AG04450 (cell line): ENCODE measurements around the gene MED7. TPM values are rescaled to one million over a fixed set of nuclear protein-coding genes. Genes with fewer than 3 reads are reported as not detected.

ENCODE experiments used
- CTCF ChIA-PET: fragments of 300-600, 350-600 bp; formaldehyde crosslinking; extraction: SDS; loops from one replicate; lab custom pipeline; 2022; ENCODE audit warnings: antibody characterized with exemption, inconsistent platforms; lab: Charles Lee
- POLR2A ChIA-PET: fragments of 350-600 bp; formaldehyde crosslinking; extraction: SDS; loops from one replicate; lab custom pipeline; 2021; ENCODE audit warnings: antibody characterized with exemption, inconsistent platforms; lab: Yijun Ruan, JAX
- DNase-seq: peaks from one replicate; pipeline ENCODE4 v3.0.0-alpha.2; 2011; ENCODE audit warnings: low read depth, low spot score
- H3K27ac ChIP-seq: one replicate; pipeline ENCODE4 v1.5.1; 2012; ENCODE audit warnings: low read depth, low read length, control low read depth
- H3K27me3 ChIP-seq: one replicate; pipeline ENCODE4 v1.6.0; 2012; ENCODE audit warnings: low read length; ENCODE audit not compliant: control insufficient read depth, insufficient read depth
- H3K4me3 ChIP-seq: 2 replicates; pipeline ENCODE4 v1.5.1; 2011; ENCODE audit warnings: mild to moderate bottlenecking, low read depth, low read length, control low read depth
- H3K9me3 ChIP-seq: 2 replicates; pipeline ENCODE4 v1.5.1; 2012; ENCODE audit warnings: low read length; ENCODE audit not compliant: control insufficient read depth, insufficient read depth
- polyA plus RNA-seq: library from polyadenylated mRNA; depleted of rRNA; stranded (reverse); fragments of >200 nt; gene quantifications from 2 replicates; pipeline ENCODE4 v1.2.3, GENCODE V29; 2011; rRNA removed
- TF ChIP-seq, protein P1 (sequence below): IDR thresholded peaks from 2 replicates; pipeline ENCODE4 v1.5.1; 2011; ENCODE audit warnings: low read depth, low read length, control low read depth, inconsistent platforms

MED7 gene
- polyA plus RNA-seq, 1 experiment, result 16.4 TPM

DNA sequence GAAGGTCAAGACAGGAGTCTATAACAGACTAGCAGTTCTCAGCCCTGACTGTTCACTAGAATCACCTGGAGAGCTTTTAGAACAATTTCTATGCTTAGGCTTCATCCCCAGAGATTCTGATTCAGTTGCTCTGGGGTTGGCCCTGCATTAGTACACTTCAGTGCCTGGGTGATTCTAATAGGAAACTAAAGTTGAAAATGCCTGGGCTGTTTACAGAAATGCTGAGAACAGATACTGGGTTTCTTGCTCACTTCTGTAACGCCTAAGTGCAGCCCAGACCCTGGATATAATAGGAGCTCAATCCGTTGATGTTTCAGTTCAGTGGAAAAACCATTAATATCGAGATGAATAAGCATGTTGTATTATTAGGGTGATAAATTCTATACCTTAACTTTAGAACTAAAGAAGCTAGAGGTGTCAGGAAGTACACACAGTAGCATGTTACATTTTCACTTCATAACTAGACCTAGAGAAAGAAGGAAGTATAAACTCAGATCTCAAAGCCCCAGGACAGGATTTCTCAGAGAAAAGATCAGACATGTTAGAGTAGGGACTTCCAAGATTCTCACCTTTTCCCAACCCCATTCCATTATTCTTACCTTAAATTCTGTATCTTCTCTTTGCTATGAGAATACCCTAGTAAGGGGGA, 54.2 kb downstream of the MED7 start:
- H3K9me3 ChIP-seq, result no peaks in the 10 kb centered on the region
- ChIA-PET CTCF (no interaction called here), POLR2A (no interaction called here)
- H3K27ac ChIP-seq, result no peak overlapping the region
- TF ChIP-seq, protein P1, sequence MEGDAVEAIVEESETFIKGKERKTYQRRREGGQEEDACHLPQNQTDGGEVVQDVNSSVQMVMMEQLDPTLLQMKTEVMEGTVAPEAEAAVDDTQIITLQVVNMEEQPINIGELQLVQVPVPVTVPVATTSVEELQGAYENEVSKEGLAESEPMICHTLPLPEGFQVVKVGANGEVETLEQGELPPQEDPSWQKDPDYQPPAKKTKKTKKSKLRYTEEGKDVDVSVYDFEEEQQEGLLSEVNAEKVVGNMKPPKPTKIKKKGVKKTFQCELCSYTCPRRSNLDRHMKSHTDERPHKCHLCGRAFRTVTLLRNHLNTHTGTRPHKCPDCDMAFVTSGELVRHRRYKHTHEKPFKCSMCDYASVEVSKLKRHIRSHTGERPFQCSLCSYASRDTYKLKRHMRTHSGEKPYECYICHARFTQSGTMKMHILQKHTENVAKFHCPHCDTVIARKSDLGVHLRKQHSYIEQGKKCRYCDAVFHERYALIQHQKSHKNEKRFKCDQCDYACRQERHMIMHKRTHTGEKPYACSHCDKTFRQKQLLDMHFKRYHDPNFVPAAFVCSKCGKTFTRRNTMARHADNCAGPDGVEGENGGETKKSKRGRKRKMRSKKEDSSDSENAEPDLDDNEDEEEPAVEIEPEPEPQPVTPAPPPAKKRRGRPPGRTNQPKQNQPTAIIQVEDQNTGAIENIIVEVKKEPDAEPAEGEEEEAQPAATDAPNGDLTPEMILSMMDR, result no peak
- no peak for DNase-seq
- no peaks in the 10 kb centered on the region for H3K27me3 ChIP-seq
- no peak overlapping the region for H3K4me3 ChIP-seq

Other genes with a start within 250 kb of the MED7 start
- gene TIMD4, start 179.6 kb downstream of the MED7 start, polyA plus RNA-seq, result not detected in 2 replicates
- 0.29 TPM in 1 of 2 replicates, not detected in the other for gene HAVCR1, start 83.7 kb downstream of the MED7 start, polyA plus RNA-seq
- gene HAVCR2, start 33.8 kb downstream of the MED7 start, polyA plus RNA-seq, result not detected in 2 replicates
- not detected in 2 replicates for gene GARIN3, start 23.4 kb upstream of the MED7 start, polyA plus RNA-seq
- not detected in 2 replicates for gene ITK, start 38.0 kb upstream of the MED7 start, polyA plus RNA-seq
- 3.2 and 5.8 TPM in 2 replicates for gene CYFIP2, start 123.3 kb upstream of the MED7 start, polyA plus RNA-seq